Activated CD8-positive, alpha-beta memory T cell treated with anti-CD3 and anti-CD28 coated beads, Interleukin-2, amount 10 ng/mL, durations not matched to agents 7 days and 5 days (primary cell): ENCODE data around the gene RBP3. TPM values are rescaled to one million over a fixed set of nuclear protein-coding genes. Genes with fewer than 3 reads are reported as not detected.

ENCODE experiments used
- total RNA-seq, 2 experiments: library from RNA; stranded (reverse); gene quantifications; one replicate each; pipeline ENCODE4 v1.2.3, GENCODE V29; 2021

The RBP3 gene
- total RNA-seq, 2 experiments from 2014 or later, result not detected

Other genes with a start within 250 kb of the RBP3 start
- gene GDF10, start 48.2 kb upstream of the RBP3 start, total RNA-seq, result under 1 TPM in 1 of 2 experiments, not detected in 1; 0.45 TPM
- not detected for gene GDF2, start 25.9 kb upstream of the RBP3 start, total RNA-seq
- gene ZNF488, start 35.9 kb downstream of the RBP3 start, total RNA-seq, result under 1 TPM in 1 of 2 experiments, not detected in 1; 0.12 TPM
- 1 to 10 TPM in 1 of 2 experiments, under 1 TPM in 1; 0.23 to 1.3 TPM for gene ANXA8, start 135.8 kb downstream of the RBP3 start, total RNA-seq
- gene FAM25G, start 143.3 kb downstream of the RBP3 start, total RNA-seq, result not detected
- 1 to 10 TPM; 1.8 to 3.8 TPM for gene AGAP9, start 175.3 kb downstream of the RBP3 start, total RNA-seq